Calu3 (cell line): ENCODE results near the gene C6orf163. TPM values are rescaled to one million over a fixed set of nuclear protein-coding genes. Genes with fewer than 3 reads are reported as not detected.

Source experiments
- BruUV-seq: library from RNA; stranded (reverse); fragments of 400-500 nt; replicated peaks from 2 replicates; lab custom pipeline; 2021; lab: Mats Ljungman, UMichigan
- CTCF ChIA-PET: fragments of 300-600 bp; sonication (Branson Sonifier 250); formaldehyde crosslinking; loops from one replicate; lab custom pipeline; 2022; ENCODE audit warnings: antibody characterized with exemption; lab: Charles Lee
- DNase-seq: peaks from one replicate; pipeline ENCODE4 v3.0.0; 2022
- H3K27ac Mint-ChIP-seq: one replicate; pipeline ENCODE4 v1.8.0; 2022; ENCODE audit warnings: mixed read lengths; ENCODE audit not compliant: unreplicated experiment
- H3K27me3 Mint-ChIP-seq: one replicate; pipeline ENCODE4 v1.8.0; 2022; ENCODE audit warnings: mixed read lengths; ENCODE audit not compliant: unreplicated experiment
- H3K36me3 Mint-ChIP-seq: one replicate; pipeline ENCODE4 v1.8.0; 2022; ENCODE audit warnings: mild to moderate bottlenecking, moderate library complexity, mixed read lengths; ENCODE audit not compliant: insufficient read depth, unreplicated experiment
- H3K4me1 Mint-ChIP-seq: one replicate; pipeline ENCODE4 v1.8.0; 2022; ENCODE audit warnings: mild to moderate bottlenecking, low read depth, mixed read lengths; ENCODE audit not compliant: unreplicated experiment
- H3K4me3 Mint-ChIP-seq: one replicate; pipeline ENCODE4 v1.8.0; 2022; ENCODE audit warnings: mild to moderate bottlenecking, low read depth, moderate library complexity, mixed read lengths; ENCODE audit not compliant: unreplicated experiment
- H3K9me3 Mint-ChIP-seq: one replicate; pipeline ENCODE4 v1.8.0; 2022; ENCODE audit warnings: low read depth, mixed read lengths; ENCODE audit not compliant: unreplicated experiment
- intact Hi-C: fragments of 100-400 bp; cut with micrococcal nuclease; formaldehyde crosslinking; loops from one replicate; pipeline ENCODE4 v1.10.0; 2022; ENCODE audit not compliant: unreplicated experiment
- total RNA-seq: library from RNA; stranded (reverse); gene quantifications from 2 replicates; pipeline ENCODE4 v1.2.3, GENCODE V29; 2022
- TF ChIP-seq, protein P1 (sequence below): fragments of 200-600 bp; IDR thresholded peaks from one replicate; pipeline ENCODE4 v1.8.0; 2022; ENCODE audit warnings: antibody characterized with exemption; ENCODE audit not compliant: unreplicated experiment

C6orf163 gene
- total RNA-seq, 1 experiment from 2014 or later: 5.9 TPM

- H3K9me3 Mint-ChIP-seq: no peaks in the 10 kb centered on the region
- CTCF ChIA-PET: no interaction called here
- no peak for DNase-seq
- H3K4me1 Mint-ChIP-seq: no peaks in the 10 kb centered on the region
- no peaks in the 10 kb centered on the region for H3K36me3 Mint-ChIP-seq
- TF ChIP-seq, protein P1, sequence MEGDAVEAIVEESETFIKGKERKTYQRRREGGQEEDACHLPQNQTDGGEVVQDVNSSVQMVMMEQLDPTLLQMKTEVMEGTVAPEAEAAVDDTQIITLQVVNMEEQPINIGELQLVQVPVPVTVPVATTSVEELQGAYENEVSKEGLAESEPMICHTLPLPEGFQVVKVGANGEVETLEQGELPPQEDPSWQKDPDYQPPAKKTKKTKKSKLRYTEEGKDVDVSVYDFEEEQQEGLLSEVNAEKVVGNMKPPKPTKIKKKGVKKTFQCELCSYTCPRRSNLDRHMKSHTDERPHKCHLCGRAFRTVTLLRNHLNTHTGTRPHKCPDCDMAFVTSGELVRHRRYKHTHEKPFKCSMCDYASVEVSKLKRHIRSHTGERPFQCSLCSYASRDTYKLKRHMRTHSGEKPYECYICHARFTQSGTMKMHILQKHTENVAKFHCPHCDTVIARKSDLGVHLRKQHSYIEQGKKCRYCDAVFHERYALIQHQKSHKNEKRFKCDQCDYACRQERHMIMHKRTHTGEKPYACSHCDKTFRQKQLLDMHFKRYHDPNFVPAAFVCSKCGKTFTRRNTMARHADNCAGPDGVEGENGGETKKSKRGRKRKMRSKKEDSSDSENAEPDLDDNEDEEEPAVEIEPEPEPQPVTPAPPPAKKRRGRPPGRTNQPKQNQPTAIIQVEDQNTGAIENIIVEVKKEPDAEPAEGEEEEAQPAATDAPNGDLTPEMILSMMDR: no peak
- H3K27me3 Mint-ChIP-seq: no peaks in the 10 kb centered on the region
- no TSS peak for BruUV-seq
- intact Hi-C loops: no loop called here
- H3K4me3 Mint-ChIP-seq: no peak overlapping the region
- no peak overlapping the region for H3K27ac Mint-ChIP-seq
Measured at GRCh38 chr6:87351583-87351982, 7.0 kb downstream of the C6orf163 start.

DNA sequence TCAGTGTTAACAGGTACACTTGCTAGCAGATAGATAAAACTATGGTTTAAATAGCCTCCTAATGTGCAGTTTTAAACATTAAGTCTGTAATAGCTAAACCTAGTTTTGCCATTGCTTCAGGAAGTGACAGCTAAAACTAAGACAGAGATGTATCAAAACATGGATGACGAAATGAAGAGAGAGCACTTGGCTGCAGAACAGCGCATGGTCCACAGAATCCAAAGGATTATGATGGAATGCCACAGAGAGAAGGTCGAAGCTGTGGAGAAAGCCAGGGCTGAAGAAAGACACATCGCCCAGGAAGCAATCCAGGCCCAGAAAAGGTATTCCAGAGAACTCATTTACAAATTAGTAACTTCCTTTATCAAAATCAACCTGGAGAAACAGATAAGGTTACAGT is 11.6 kb downstream of the C6orf163 start:
- DNase-seq: no peak
- Mint-ChIP-seq H3K27me3 (no peaks in the 10 kb centered on the region), H3K27ac (no peak overlapping the region), H3K4me1 (no peaks in the 10 kb centered on the region), H3K4me3 (no peak overlapping the region), H3K36me3 (no peaks in the 10 kb centered on the region), H3K9me3 (no peaks in the 10 kb centered on the region)
- TF ChIP-seq, protein P1: no peak
- CTCF ChIA-PET: no interaction called here
- no TSS peak for BruUV-seq
- intact Hi-C loops: no loop called here

- DNase-seq: no peak
- TF ChIP-seq, protein P1: no peak
- Mint-ChIP-seq H3K27ac (no peak overlapping the region), H3K27me3 (no peaks in the 10 kb centered on the region), H3K4me3 (no peak overlapping the region), H3K9me3 (no peaks in the 10 kb centered on the region), H3K36me3 (no peaks in the 10 kb centered on the region), H3K4me1 (no peaks in the 10 kb centered on the region)
- no TSS peak for BruUV-seq
- intact Hi-C loops: no loop called here
- CTCF ChIA-PET: no interaction called here
Measured at GRCh38 chr6:87357479-87358196, 13.0 kb downstream of the C6orf163 start.

GRCh38 chr6:87364602-87365252 is 20.1 kb downstream of the C6orf163 start:
- BruUV-seq: no TSS peak
- no peak overlapping the region for H3K27ac Mint-ChIP-seq

More at GRCh38 chr6:87364602-87365252, 20.1 kb downstream of the C6orf163 start:
- no peaks in the 10 kb centered on the region for H3K27me3 Mint-ChIP-seq
- H3K9me3 Mint-ChIP-seq: peaks cover 1% of the 10 kb centered on the region
- CTCF ChIA-PET: no interaction called here
- TF ChIP-seq, protein P1: no peak
- no peak overlapping the region for H3K4me3 Mint-ChIP-seq
- intact Hi-C loops: no loop called here
- no peak for DNase-seq
- no peaks in the 10 kb centered on the region for H3K36me3 Mint-ChIP-seq
- no peaks in the 10 kb centered on the region for H3K4me1 Mint-ChIP-seq
